GM10248 (cell line): Measurements from ENCODE around the gene TNFSF10.
"Not testable (repeated sequence)": the region's sequence is repeated elsewhere in the genome, so short reads cannot be mapped to it uniquely, and the experiment has no call there.

Experiments
- CTCF ChIA-PET: fragments of 300-600 bp; sonication (Branson Sonifier 250); formaldehyde crosslinking; extraction: SDS; loops from one replicate; lab custom pipeline; 2021; ENCODE audit warnings: antibody characterized with exemption; lab: Yijun Ruan, JAX
- POLR2A ChIA-PET: fragments of 350-650 bp; sonication (Branson Sonifier 250); formaldehyde crosslinking; extraction: SDS; loops from one replicate; lab custom pipeline; 2020; ENCODE audit warnings: antibody characterized with exemption; lab: Yijun Ruan, JAX
- DNase-seq: peaks from one replicate; pipeline ENCODE4 v3.0.0; 2012; ENCODE audit errors: extremely low spot score
- CTCF ChIP-seq: IDR thresholded peaks from 2 replicates; pipeline ENCODE4 v1.5.1; 2012; ENCODE audit warnings: mild to moderate bottlenecking, low read depth; ENCODE audit errors: extremely low read depth, missing control alignments, control extremely low read depth

TNFSF10 gene

GRCh38 chr3:172514678-172515077 lies 8.6 kb downstream of the TNFSF10 start:
- DNase-seq = no peak
- ChIA-PET POLR2A (no interaction called here), CTCF (interaction anchor here (0.9 to 1.2 kb wide), 3 partner anchors 10 to 159 kb away, joined by 4 read pairs; no protein-coding TSS in a partner anchor)
- no peak for TF ChIP-seq CTCF

GRCh38 chr3:172513488-172513887 lies 9.7 kb downstream of the TNFSF10 start:
- CTCF ChIA-PET = interaction anchor here (1.3 to 4.0 kb wide), 5 partner anchors 9 to 82 kb away, joined by 4 to 18 read pairs (median 6); partner anchors contain the start of gene TNFSF10
- no peak for DNase-seq
- POLR2A ChIA-PET = interaction anchor here (0.6 to 0.7 kb wide), 2 partner anchors 9 to 103 kb away, joined by 3 read pairs; no protein-coding TSS in a partner anchor
- TF ChIP-seq CTCF = no peak

DNA sequence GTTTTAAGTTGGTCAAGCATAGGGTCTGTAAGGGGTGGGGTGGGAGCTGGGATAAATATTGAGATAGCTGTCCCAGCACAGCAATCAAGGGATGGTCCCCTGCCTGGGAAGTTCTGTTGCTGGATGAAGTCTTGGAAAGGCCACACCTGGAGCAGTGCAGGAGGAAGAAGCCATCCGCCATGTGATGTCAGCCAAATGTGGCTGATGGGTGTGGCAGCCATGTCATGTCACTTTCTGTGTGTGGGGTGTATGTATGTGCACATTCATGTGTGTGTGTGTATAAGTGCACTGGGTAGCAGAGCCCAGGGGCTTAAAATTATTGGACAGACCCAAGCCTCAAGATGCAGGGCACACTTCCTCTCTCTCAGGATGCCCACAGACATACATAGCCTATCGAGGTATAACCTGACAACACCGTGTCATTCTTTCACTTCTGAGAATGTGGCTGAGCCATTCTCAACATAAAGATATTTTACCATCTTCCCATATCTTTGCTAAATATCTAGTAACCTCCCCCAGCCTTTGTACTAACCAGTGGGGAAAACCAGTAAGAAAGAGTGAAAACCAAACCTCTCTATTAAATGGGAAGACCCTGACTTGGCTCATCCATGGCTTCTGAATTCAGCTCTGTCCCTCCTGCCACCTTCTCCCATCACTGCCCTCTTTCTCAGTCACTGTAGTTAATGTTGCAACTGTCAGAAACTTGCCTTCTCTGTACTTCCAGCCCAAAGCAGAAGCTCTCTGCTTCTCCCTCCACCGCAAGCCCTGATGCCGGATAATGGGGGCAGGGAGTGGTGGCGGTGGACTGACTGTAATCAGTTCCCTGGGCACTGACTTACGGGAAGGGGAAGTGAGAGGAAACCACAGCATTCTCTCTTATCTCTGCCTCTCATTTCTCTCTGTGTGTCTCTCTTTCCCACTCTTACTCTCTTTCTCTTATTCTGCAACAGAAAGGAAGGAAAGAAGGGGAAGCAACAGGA lies 11.2 kb downstream of the TNFSF10 start:
- CTCF ChIA-PET = interaction anchor here (1.3 to 4.0 kb wide), 6 partner anchors 10 to 161 kb away, joined by 3 to 18 read pairs (median 6); partner anchors contain the start of gene TNFSF10
- POLR2A ChIA-PET = no interaction called here

DNA sequence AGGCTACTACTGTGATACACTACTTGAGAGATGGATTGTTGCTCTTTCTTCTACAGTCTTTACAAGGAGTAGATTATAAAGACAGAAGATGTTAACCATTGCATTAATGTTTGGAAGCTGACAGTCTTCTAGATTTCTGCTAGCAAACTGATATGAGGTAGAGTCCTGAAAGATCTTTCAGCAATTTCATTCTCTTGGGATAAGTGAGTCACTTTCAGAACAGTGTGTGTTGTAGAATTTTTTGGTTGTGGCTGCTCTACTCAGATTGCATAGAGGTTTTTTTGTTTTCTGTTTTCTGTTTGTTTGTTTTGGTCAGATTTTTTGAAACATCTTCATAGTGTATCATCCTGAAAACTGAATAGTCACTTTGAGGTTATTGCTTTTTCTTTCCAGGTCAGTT lies 17.1 kb downstream of the TNFSF10 start:
- ChIA-PET POLR2A (no interaction called here), CTCF (interaction anchor here (1.1 to 1.8 kb wide), 2 partner anchors 8 to 90 kb away, joined by 3 to 5 read pairs; no protein-coding TSS in a partner anchor)
- no peak for TF ChIP-seq CTCF
- no peak for DNase-seq

More for the DNA sequence above, 11.2 kb downstream of the TNFSF10 start:
- TF ChIP-seq CTCF = no peak
- peak; percentile 25 for DNase-seq

DNA sequence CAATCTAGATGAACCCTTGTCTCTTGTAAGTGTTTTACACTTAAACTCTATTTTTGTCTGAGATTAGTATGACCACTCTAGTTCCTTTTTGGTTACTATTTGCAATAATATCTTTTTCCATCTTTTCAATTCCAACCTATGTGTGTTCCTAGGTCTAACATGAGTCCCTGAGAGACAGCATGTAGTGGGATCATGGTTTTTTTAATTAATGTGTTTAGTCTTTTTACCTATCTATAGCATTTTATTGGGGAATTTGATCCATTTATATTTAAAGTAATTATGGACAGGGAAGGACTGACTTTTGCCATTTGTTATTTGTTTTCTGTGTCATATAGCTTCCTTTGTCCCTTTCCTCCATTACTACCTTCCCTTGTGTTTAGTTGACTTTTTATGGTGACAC lies 21.7 kb downstream of the TNFSF10 start:
- TF ChIP-seq CTCF = no peak
- ChIA-PET POLR2A (no interaction called here), CTCF (no interaction called here)
- no peak for DNase-seq

GRCh38 chr3:172490198-172490669 lies 33.0 kb downstream of the TNFSF10 start:
- DNase-seq = peak; percentile 48
- peak; percentile 75 for TF ChIP-seq CTCF
- CTCF ChIA-PET = interaction anchor here (0.6 to 1.1 kb wide), 5 partner anchors 27 to 131 kb away, joined by 3 to 6 read pairs (median 3); partner anchors contain the start of gene TNFSF10
- POLR2A ChIA-PET = not testable (repeated sequence)
